HCT116 (cell line): ENCODE measurements around the gene KIAA0319L. TPM values are rescaled to one million over a fixed set of nuclear protein-coding genes. Genes with fewer than 3 reads are reported as not detected.

Experiments used
- ATAC-seq: fragments of 200-7000 bp; cut with Tn5 transposase; 2 replicates; pipeline ENCODE4 v1.9.1; 2020; ENCODE audit warnings: mild to moderate bottlenecking, moderate library complexity
- BruUV-seq: library from RNA; stranded (reverse); fragments of 400-500 nt; replicated peaks from 2 replicates; lab custom pipeline; 2021; lab: Mats Ljungman, UMichigan
- CTCF ChIA-PET: fragments of 300-600 bp; sonication (Branson Sonifier 250); formaldehyde crosslinking; loops from one replicate; lab custom pipeline; 2021; ENCODE audit warnings: antibody characterized with exemption; lab: Charles Lee
- POLR2A ChIA-PET: fragments of 300-600, 350-600 bp; sonication (Branson Sonifier 250); formaldehyde crosslinking; loops from one replicate; lab custom pipeline; 2021; ENCODE audit warnings: antibody characterized with exemption; lab: Charles Lee
- RAD21 ChIA-PET, 2 experiments: fragments of 300-600 bp; sonication (Branson Sonifier 250); formaldehyde crosslinking; loops; one replicate each; lab custom pipeline; 2023; ENCODE audit warnings: low total read pairs in 2 of 2; ENCODE audit not compliant: uncharacterized antibody in 2 of 2, unreplicated experiment in 2 of 2, low non-redundant PET in 1 of 2; lab: Charles Lee
- DNase-seq: peaks from one replicate; pipeline ENCODE4 v3.0.0-alpha.2; 2010; ENCODE audit warnings: low read depth, low spot score
- H2AFZ ChIP-seq: fragments of 200-600 bp; shearing (Covaris generic), sonication (generic); 2 replicates; pipeline ENCODE4 v1.6.1; 2017; ENCODE audit warnings: low read depth, mixed run types, mixed read lengths, antibody characterized with exemption, low read length; ENCODE audit not compliant: poor library complexity, severe bottlenecking
- H3K27ac ChIP-seq: 2 replicates; pipeline ENCODE4 v1.5.1; 2012; ENCODE audit warnings: low read depth, low read length
- H3K27me3 ChIP-seq: fragments of 200-600 bp; sonication (generic); 2 replicates; pipeline ENCODE4 v1.6.1; 2016; ENCODE audit warnings: mixed run types, low read length, mixed read lengths; ENCODE audit not compliant: insufficient read depth
- H3K36me3 ChIP-seq, 2 experiments: fragments of 200-500 bp in 1 of 2; fragments of 200-600 bp in 1 of 2; sonication (Bioruptor generic) in 1 of 2; sonication (generic) in 1 of 2; 2 replicates each; pipeline versions ENCODE4 v1.5.1 to v1.6.1; 2014 to 2016; ENCODE audit warnings: low read length in 2 of 2, inconsistent platforms in 1 of 2, mixed read lengths in 1 of 2, mixed run types in 1 of 2; ENCODE audit not compliant: insufficient read depth in 2 of 2, control insufficient read depth in 1 of 2
- H3K4me1 ChIP-seq, 2 experiments: fragments of 200-600 bp in 1 of 2; sonication (generic) in 1 of 2; 2 replicates each; pipeline versions ENCODE4 v1.5.1 to v1.6.1; 2012 to 2017; ENCODE audit warnings: low read length in 2 of 2, inconsistent platforms in 1 of 2, mild to moderate bottlenecking in 1 of 2, mixed read lengths in 1 of 2, mixed run types in 1 of 2, moderate library complexity in 1 of 2; ENCODE audit not compliant: insufficient read depth in 2 of 2, control insufficient read depth in 1 of 2
- H3K4me2 ChIP-seq: fragments of 200-600 bp; sonication (generic); 2 replicates; pipeline ENCODE4 v1.6.1; 2017; ENCODE audit warnings: mixed run types, low read length, mixed read lengths
- H3K4me3 ChIP-seq, 2 experiments: fragments of 200-600 bp in 1 of 2; sonication (generic) in 1 of 2; replicated peaks in 1 of 2; 2 replicates each; pipeline ENCODE4 v1.5.1; 2011 to 2016; ENCODE audit warnings: low read length in 2 of 2, control low read depth in 1 of 2, low read depth in 1 of 2, mild to moderate bottlenecking in 1 of 2, mixed read lengths in 1 of 2, mixed run types in 1 of 2
- H3K79me2 ChIP-seq: fragments of 200-600 bp; sonication (generic); 2 replicates; pipeline ENCODE4 v1.6.1; 2017; ENCODE audit warnings: mild to moderate bottlenecking, mixed run types, low read length, moderate library complexity, mixed read lengths; ENCODE audit not compliant: insufficient read depth
- H3K9ac ChIP-seq: fragments of 200-600 bp; sonication (generic); 2 replicates; pipeline ENCODE4 v1.6.1; 2016; ENCODE audit warnings: low read length, mixed read lengths
- H3K9me2 ChIP-seq: fragments of 200-600 bp; sonication (generic), shearing (Covaris generic); 2 replicates; pipeline ENCODE4 v1.6.1; 2017; ENCODE audit warnings: mixed run types, mild to moderate bottlenecking, moderate library complexity; ENCODE audit not compliant: insufficient read depth
- H3K9me3 ChIP-seq, 2 experiments: fragments of 200-500 bp in 1 of 2; fragments of 200-600 bp in 1 of 2; sonication (Bioruptor generic) in 1 of 2; sonication (generic) in 1 of 2; 2 replicates each; pipeline ENCODE4 v1.6.1; 2014 to 2017; ENCODE audit warnings: low read length in 2 of 2, mixed read lengths in 2 of 2, inconsistent platforms in 1 of 2, low read depth in 1 of 2, mild to moderate bottlenecking in 1 of 2, mixed run types in 1 of 2, moderate library complexity in 1 of 2; ENCODE audit not compliant: control insufficient read depth in 1 of 2, insufficient read depth in 1 of 2
- H4K20me1 ChIP-seq: fragments of 200-600 bp; sonication (generic), shearing (Covaris generic); 2 replicates; pipeline ENCODE4 v1.6.1; 2017; ENCODE audit warnings: mixed run types, mild to moderate bottlenecking, moderate library complexity; ENCODE audit not compliant: insufficient read depth
- EGR1 ChIP-seq: IDR thresholded peaks from 2 replicates; pipeline ENCODE4 v1.6.1; 2012; ENCODE audit warnings: low read depth
- ELF1 ChIP-seq: IDR thresholded peaks from 2 replicates; pipeline ENCODE4 v1.6.1; 2012; ENCODE audit warnings: low read depth, borderline replicate concordance
- EZH2phosphoT487 ChIP-seq: fragments of 200-600 bp; IDR thresholded peaks from 2 replicates; pipeline ENCODE4 v1.6.1; 2018; ENCODE audit warnings: antibody characterized with exemption, borderline replicate concordance
- FOSL1 ChIP-seq: IDR thresholded peaks from 2 replicates; pipeline ENCODE4 v1.6.1; 2012; ENCODE audit warnings: low read depth
- JUND ChIP-seq: IDR thresholded peaks from 2 replicates; pipeline ENCODE4 v1.6.1; 2012
- MAX ChIP-seq: IDR thresholded peaks from 2 replicates; pipeline ENCODE4 v1.6.1; 2012
- POLR2AphosphoS5 ChIP-seq: IDR thresholded peaks from 2 replicates; pipeline ENCODE4 v1.6.1; 2011; ENCODE audit warnings: mild to moderate bottlenecking, low read depth, low read length, moderate library complexity
- RAD21 ChIP-seq: IDR thresholded peaks from 2 replicates; pipeline ENCODE4 v1.6.1; 2012; ENCODE audit warnings: low read depth, mild to moderate bottlenecking
- SIN3A ChIP-seq: IDR thresholded peaks from 2 replicates; pipeline ENCODE4 v1.6.1; 2012; ENCODE audit warnings: low read depth
- SP1 ChIP-seq: IDR thresholded peaks from 2 replicates; pipeline ENCODE4 v1.6.1; 2012; ENCODE audit warnings: low read depth
- TCF7L2 ChIP-seq: IDR thresholded peaks from 2 replicates; pipeline ENCODE4 v1.7.0; 2011; ENCODE audit warnings: borderline replicate concordance, inconsistent platforms; ENCODE audit not compliant: insufficient read depth, insufficient read length; ENCODE audit errors: extremely low read depth
- ZFX ChIP-seq: fragments of 450-650 bp; IDR thresholded peaks from 2 replicates; pipeline ENCODE4 v1.6.1; 2017
- ZNF274 ChIP-seq: fragments of 200-500 bp; sonication (Bioruptor generic); IDR thresholded peaks from 2 replicates; pipeline ENCODE4 v1.6.1; 2014; ENCODE audit warnings: mild to moderate bottlenecking, low read depth, low read length, inconsistent platforms
- intact Hi-C: fragments of 100-400 bp; cut with micrococcal nuclease; formaldehyde crosslinking; loops from 2 replicates; pipeline ENCODE4 v1.10.0; 2022
- total RNA-seq: library from RNA; stranded (reverse); gene quantifications from one replicate; pipeline ENCODE4 v1.2.1, GENCODE V29; 2021; ENCODE audit not compliant: unreplicated experiment
- TF ChIP-seq, protein P1 (sequence below): IDR thresholded peaks from 2 replicates; pipeline ENCODE4 v1.6.1; 2011; ENCODE audit warnings: mild to moderate bottlenecking, low read length, moderate library complexity; ENCODE audit not compliant: insufficient replicate concordance; ENCODE audit errors: extremely low read depth
- TF ChIP-seq, protein P2 (sequence below): IDR thresholded peaks from 2 replicates; pipeline ENCODE4 v1.6.1; 2012; ENCODE audit warnings: low read depth
- TF ChIP-seq, protein P3 (sequence below), 3 experiments: fragments of 200-600 bp in 1 of 3; sonication (generic) in 1 of 3; IDR thresholded peaks in 2 of 3; conservative IDR thresholded peaks in 1 of 3; 2 replicates each; pipeline ENCODE4 v1.5.1; 2012 to 2017; ENCODE audit warnings: low read depth in 2 of 3, low read length in 2 of 3, antibody characterized with exemption in 1 of 3, borderline replicate concordance in 1 of 3, control low read depth in 1 of 3, mild to moderate bottlenecking in 1 of 3, mixed read lengths in 1 of 3, mixed run types in 1 of 3, moderate library complexity in 1 of 3; ENCODE audit not compliant: insufficient read depth in 1 of 3

Gene KIAA0319L
- total RNA-seq, 1 experiment from 2014 or later: 35.6 TPM

DNA sequence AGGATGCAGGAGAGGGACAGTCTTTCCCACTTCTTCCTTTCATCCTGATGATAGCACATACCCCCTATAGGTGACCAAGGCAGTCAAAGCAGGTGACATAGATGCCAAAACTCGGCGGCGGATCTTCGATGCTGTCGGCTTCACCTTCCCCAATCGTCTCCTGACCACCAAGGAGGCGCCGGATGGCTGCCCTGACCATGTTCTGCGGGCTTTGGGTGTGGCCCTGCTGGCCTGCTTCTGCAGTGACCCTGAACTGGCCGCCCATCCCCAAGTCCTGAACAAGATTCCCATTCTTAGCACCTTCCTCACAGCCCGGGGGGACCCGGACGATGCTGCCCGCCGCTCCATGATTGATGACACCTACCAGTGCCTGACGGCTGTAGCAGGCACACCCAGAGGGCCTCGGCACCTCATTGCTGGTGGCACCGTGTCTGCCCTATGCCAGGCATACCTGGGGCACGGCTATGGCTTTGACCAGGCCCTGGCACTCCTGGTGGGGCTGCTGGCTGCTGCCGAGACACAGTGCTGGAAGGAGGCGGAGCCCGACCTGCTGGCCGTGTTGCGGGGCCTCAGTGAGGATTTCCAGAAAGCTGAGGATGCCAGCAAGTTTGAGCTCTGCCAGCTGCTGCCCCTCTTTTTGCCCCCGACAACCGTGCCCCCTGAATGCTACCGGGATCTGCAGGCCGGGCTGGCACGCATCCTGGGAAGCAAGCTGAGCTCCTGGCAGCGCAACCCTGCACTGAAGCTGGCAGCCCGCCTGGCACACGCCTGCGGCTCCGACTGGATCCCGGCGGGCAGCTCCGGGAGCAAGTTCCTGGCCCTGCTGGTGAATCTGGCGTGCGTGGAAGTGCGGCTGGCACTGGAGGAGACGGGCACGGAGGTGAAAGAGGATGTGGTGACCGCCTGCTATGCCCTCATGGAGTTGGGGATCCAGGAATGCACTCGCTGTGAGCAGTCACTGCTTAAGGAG, 3.3 kb upstream of the KIAA0319L start:
- no peak overlapping the region for H2AFZ ChIP-seq
- no peaks in the 10 kb centered on the region for H3K9me3 ChIP-seq
- H3K9ac ChIP-seq: no peak overlapping the region
- TF ChIP-seq ELF1 (no peak), RAD21 (no peak), TCF7L2 (no peak), POLR2AphosphoS5 (no peak), MAX (no peak), FOSL1 (no peak), EGR1 (no peak), SIN3A (no peak), ZFX (no peak), EZH2phosphoT487 (no peak), SP1 (no peak), ZNF274 (no peak), JUND (no peak)
- TF ChIP-seq, protein P1, sequence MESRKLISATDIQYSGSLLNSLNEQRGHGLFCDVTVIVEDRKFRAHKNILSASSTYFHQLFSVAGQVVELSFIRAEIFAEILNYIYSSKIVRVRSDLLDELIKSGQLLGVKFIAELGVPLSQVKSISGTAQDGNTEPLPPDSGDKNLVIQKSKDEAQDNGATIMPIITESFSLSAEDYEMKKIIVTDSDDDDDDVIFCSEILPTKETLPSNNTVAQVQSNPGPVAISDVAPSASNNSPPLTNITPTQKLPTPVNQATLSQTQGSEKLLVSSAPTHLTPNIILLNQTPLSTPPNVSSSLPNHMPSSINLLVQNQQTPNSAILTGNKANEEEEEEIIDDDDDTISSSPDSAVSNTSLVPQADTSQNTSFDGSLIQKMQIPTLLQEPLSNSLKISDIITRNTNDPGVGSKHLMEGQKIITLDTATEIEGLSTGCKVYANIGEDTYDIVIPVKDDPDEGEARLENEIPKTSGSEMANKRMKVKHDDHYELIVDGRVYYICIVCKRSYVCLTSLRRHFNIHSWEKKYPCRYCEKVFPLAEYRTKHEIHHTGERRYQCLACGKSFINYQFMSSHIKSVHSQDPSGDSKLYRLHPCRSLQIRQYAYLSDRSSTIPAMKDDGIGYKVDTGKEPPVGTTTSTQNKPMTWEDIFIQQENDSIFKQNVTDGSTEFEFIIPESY: no peak
- TF ChIP-seq, protein P2, sequence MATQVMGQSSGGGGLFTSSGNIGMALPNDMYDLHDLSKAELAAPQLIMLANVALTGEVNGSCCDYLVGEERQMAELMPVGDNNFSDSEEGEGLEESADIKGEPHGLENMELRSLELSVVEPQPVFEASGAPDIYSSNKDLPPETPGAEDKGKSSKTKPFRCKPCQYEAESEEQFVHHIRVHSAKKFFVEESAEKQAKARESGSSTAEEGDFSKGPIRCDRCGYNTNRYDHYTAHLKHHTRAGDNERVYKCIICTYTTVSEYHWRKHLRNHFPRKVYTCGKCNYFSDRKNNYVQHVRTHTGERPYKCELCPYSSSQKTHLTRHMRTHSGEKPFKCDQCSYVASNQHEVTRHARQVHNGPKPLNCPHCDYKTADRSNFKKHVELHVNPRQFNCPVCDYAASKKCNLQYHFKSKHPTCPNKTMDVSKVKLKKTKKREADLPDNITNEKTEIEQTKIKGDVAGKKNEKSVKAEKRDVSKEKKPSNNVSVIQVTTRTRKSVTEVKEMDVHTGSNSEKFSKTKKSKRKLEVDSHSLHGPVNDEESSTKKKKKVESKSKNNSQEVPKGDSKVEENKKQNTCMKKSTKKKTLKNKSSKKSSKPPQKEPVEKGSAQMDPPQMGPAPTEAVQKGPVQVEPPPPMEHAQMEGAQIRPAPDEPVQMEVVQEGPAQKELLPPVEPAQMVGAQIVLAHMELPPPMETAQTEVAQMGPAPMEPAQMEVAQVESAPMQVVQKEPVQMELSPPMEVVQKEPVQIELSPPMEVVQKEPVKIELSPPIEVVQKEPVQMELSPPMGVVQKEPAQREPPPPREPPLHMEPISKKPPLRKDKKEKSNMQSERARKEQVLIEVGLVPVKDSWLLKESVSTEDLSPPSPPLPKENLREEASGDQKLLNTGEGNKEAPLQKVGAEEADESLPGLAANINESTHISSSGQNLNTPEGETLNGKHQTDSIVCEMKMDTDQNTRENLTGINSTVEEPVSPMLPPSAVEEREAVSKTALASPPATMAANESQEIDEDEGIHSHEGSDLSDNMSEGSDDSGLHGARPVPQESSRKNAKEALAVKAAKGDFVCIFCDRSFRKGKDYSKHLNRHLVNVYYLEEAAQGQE: no peak
- TF ChIP-seq, protein P3, sequence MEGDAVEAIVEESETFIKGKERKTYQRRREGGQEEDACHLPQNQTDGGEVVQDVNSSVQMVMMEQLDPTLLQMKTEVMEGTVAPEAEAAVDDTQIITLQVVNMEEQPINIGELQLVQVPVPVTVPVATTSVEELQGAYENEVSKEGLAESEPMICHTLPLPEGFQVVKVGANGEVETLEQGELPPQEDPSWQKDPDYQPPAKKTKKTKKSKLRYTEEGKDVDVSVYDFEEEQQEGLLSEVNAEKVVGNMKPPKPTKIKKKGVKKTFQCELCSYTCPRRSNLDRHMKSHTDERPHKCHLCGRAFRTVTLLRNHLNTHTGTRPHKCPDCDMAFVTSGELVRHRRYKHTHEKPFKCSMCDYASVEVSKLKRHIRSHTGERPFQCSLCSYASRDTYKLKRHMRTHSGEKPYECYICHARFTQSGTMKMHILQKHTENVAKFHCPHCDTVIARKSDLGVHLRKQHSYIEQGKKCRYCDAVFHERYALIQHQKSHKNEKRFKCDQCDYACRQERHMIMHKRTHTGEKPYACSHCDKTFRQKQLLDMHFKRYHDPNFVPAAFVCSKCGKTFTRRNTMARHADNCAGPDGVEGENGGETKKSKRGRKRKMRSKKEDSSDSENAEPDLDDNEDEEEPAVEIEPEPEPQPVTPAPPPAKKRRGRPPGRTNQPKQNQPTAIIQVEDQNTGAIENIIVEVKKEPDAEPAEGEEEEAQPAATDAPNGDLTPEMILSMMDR (IDR thresholded peaks at IDR 0.05 in 2 of 3, conservative IDR thresholded peaks at IDR 0.05 in 1 of 3; ENCODE audit: borderline replicate concordance in 1 of 3, insufficient read depth in 1 of 3, low read depth in 2 of 3, low read length in 2 of 3): no peak
- TF ChIP-seq, all 23 proteins: peak for 0
- Histone ChIP-seq H3K27ac (no peak overlapping the region; the same call in 1 of the 2 replicates), H3K9me2 (no peaks in the 10 kb centered on the region), H3K36me3 (peaks cover 4 to 7% of the 10 kb centered on the region in 2 experiments; a peak in 3 of 4 replicates), H4K20me1 (no peaks in the 10 kb centered on the region), H3K4me1 (peaks cover 8 to 19% of the 10 kb centered on the region in 2 experiments; a peak in 3 of 4 replicates), H3K79me2 (peaks cover 29% of the 10 kb centered on the region), H3K4me3 (no peak overlapping the region), H3K4me2 (no peak overlapping the region), H3K27me3 (no peaks in the 10 kb centered on the region)
- ChIA-PET POLR2A (no interaction called here), RAD21 (no interaction called here), CTCF (no interaction called here)
- ATAC-seq (no peak), DNase-seq (no peak)
- intact Hi-C loops: no loop called here
- no TSS peak for BruUV-seq
